SK-N-SH (cell line): Measurements from ENCODE around the gene NAPB. TPM values are rescaled to one million over a fixed set of nuclear protein-coding genes. Genes with fewer than 3 reads are reported as not detected.

Source experiments
- CTCF ChIA-PET: fragments of 300-600, 350-600 bp; formaldehyde crosslinking; extraction: SDS; loops from one replicate; lab custom pipeline; 2021; lab: Yijun Ruan, JAX
- POLR2A ChIA-PET: fragments of 350-600 bp; sonication (Branson Sonifier 250); formaldehyde crosslinking; extraction: SDS; loops from one replicate; lab custom pipeline; 2020; ENCODE audit warnings: antibody characterized with exemption, inconsistent platforms; lab: Yijun Ruan, JAX
- DNase-seq: peaks from one replicate; pipeline ENCODE4 v3.0.0; 2012
- H2AFZ ChIP-seq: fragments of 200-600 bp; sonication (generic); 2 replicates; pipeline ENCODE4 v1.8.1; 2016; ENCODE audit warnings: antibody characterized with exemption, mild to moderate bottlenecking, low read depth
- H3F3A ChIP-seq: fragments of 200-600 bp; sonication (generic); replicated peaks from 2 replicates; pipeline ENCODE3; 2016; ENCODE audit warnings: antibody characterized with exemption, mild to moderate bottlenecking; ENCODE audit not compliant: insufficient read depth
- H3K27ac ChIP-seq, 2 experiments: fragments of 200-500 bp in 1 of 2; fragments of 200-600 bp in 1 of 2; sonication (Bioruptor generic) in 1 of 2; sonication (generic), shearing (Covaris generic) in 1 of 2; 2 replicates each; pipeline versions ENCODE4 v1.5.1 to v1.6.1; 2014 to 2016; ENCODE audit warnings: low read depth in 2 of 2, inconsistent platforms in 1 of 2, low read length in 1 of 2, mild to moderate bottlenecking in 1 of 2, mixed read lengths in 1 of 2
- H3K27me3 ChIP-seq: fragments of 200-600 bp; sonication (generic), shearing (Covaris generic); 2 replicates; pipeline ENCODE4 v1.6.1; 2016; ENCODE audit warnings: mixed run types; ENCODE audit not compliant: insufficient read depth
- H3K36me3 ChIP-seq, 2 experiments: fragments of 200-500 bp in 1 of 2; fragments of 200-600 bp in 1 of 2; sonication (Bioruptor generic) in 1 of 2; sonication (generic) in 1 of 2; replicated peaks in 1 of 2; 2 replicates each; pipeline versions ENCODE3 to v1.5.1; 2014 to 2016; ENCODE audit warnings: low read length in 1 of 2, mild to moderate bottlenecking in 1 of 2; ENCODE audit not compliant: insufficient read depth in 2 of 2, control insufficient read depth in 1 of 2
- H3K4me1 ChIP-seq, 2 experiments: fragments of 200-500 bp in 1 of 2; fragments of 200-600 bp in 1 of 2; sonication (Bioruptor generic) in 1 of 2; sonication (generic), shearing (Covaris generic) in 1 of 2; 2 replicates each; pipeline versions ENCODE4 v1.5.1 to v1.6.1; 2014 to 2016; ENCODE audit warnings: low read depth in 1 of 2, low read length in 1 of 2, mixed run types in 1 of 2; ENCODE audit not compliant: insufficient read depth in 2 of 2, control insufficient read depth in 1 of 2
- H3K4me2 ChIP-seq: fragments of 200-600 bp; sonication (generic), shearing (Covaris generic); 2 replicates; pipeline ENCODE4 v1.6.1; 2017; ENCODE audit warnings: mixed run types
- H3K4me3 ChIP-seq, 2 experiments: fragments of 200-500 bp in 1 of 2; fragments of 200-600 bp in 1 of 2; sonication (Bioruptor generic) in 1 of 2; sonication (generic), shearing (Covaris generic) in 1 of 2; 2 replicates each; pipeline versions ENCODE4 v1.5.1 to v1.8.1; 2014 to 2016; ENCODE audit warnings: low read depth in 2 of 2, inconsistent platforms in 1 of 2, low read length in 1 of 2, mild to moderate bottlenecking in 1 of 2, mixed read lengths in 1 of 2, moderate library complexity in 1 of 2
- H3K79me2 ChIP-seq: fragments of 200-600 bp; sonication (generic); 2 replicates; pipeline ENCODE4 v1.8.1; 2017; ENCODE audit warnings: mild to moderate bottlenecking; ENCODE audit not compliant: insufficient read depth
- H3K9ac ChIP-seq: fragments of 200-600 bp; sonication (generic); 2 replicates; pipeline ENCODE4 v1.6.1; 2017; ENCODE audit warnings: mixed run types
- H3K9me2 ChIP-seq: fragments of 200-600 bp; sonication (generic); 2 replicates; pipeline ENCODE4 v1.6.1; 2017; ENCODE audit warnings: mixed run types
- H3K9me3 ChIP-seq: fragments of 200-600 bp; sonication (generic); 2 replicates; pipeline ENCODE4 v1.6.1; 2017; ENCODE audit warnings: mixed run types, mild to moderate bottlenecking, moderate library complexity
- H4K20me1 ChIP-seq: fragments of 200-600 bp; sonication (generic); 2 replicates; pipeline ENCODE4 v1.6.1; 2017; ENCODE audit warnings: mild to moderate bottlenecking, mixed run types; ENCODE audit not compliant: insufficient read depth
- CHD2 ChIP-seq: fragments of 150-350 bp; IDR thresholded peaks from 2 replicates; pipeline ENCODE4 v1.6.1; 2018; ENCODE audit warnings: low read length; ENCODE audit not compliant: partially characterized antibody
- CTCF ChIP-seq: fragments of 200-600 bp; sonication (generic); IDR thresholded peaks from 2 replicates; pipeline ENCODE4 v1.6.1; 2017; ENCODE audit warnings: antibody characterized with exemption, mild to moderate bottlenecking, moderate library complexity
- ELF1 ChIP-seq: IDR thresholded peaks from 2 replicates; pipeline ENCODE4 v1.4.0; 2012
- EP300 ChIP-seq, 2 experiments: IDR thresholded peaks; 2 replicates each; pipeline versions ENCODE4 v1.4.0 to v1.6.1; 2012; ENCODE audit warnings: borderline replicate concordance in 1 of 2, low read depth in 1 of 2, low read length in 1 of 2
- FOSL2 ChIP-seq: IDR thresholded peaks from 2 replicates; pipeline ENCODE4 v1.4.0; 2012; ENCODE audit warnings: low read depth, mild to moderate bottlenecking, moderate library complexity, borderline replicate concordance
- FOXM1 ChIP-seq: IDR thresholded peaks from 2 replicates; pipeline ENCODE4 v1.4.0; 2012; ENCODE audit warnings: low read depth, mild to moderate bottlenecking
- GATA2 ChIP-seq: sonication (generic); formaldehyde crosslinking; IDR thresholded peaks from 2 replicates; pipeline ENCODE4 v1.5.0; 2020; ENCODE audit warnings: mild to moderate bottlenecking, missing genetic modification reagents
- JUND ChIP-seq: IDR thresholded peaks from 2 replicates; pipeline ENCODE4 v1.4.0; 2012
- MEF2A ChIP-seq: IDR thresholded peaks from 2 replicates; pipeline ENCODE4 v1.4.0; 2012; ENCODE audit warnings: low read depth, borderline replicate concordance
- MXI1 ChIP-seq: IDR thresholded peaks from 2 replicates; pipeline ENCODE4 v1.6.1; 2012; ENCODE audit warnings: mild to moderate bottlenecking, low read depth, low read length, improper control_type of control experiment
- NFIC ChIP-seq: IDR thresholded peaks from 2 replicates; pipeline ENCODE4 v1.4.0; 2012; ENCODE audit warnings: borderline replicate concordance
- NRF1 ChIP-seq: IDR thresholded peaks from 2 replicates; pipeline ENCODE4 v1.6.1; 2012; ENCODE audit warnings: low read depth, mild to moderate bottlenecking, low read length
- POLR2AphosphoS5 ChIP-seq: IDR thresholded peaks from 2 replicates; pipeline ENCODE4 v1.6.1; 2012; ENCODE audit warnings: low read depth, low read length
- RAD21 ChIP-seq: IDR thresholded peaks from 2 replicates; pipeline ENCODE4 v1.6.1; 2012; ENCODE audit warnings: mild to moderate bottlenecking, low read length
- RXRA ChIP-seq: IDR thresholded peaks from 2 replicates; pipeline ENCODE4 v1.4.0; 2012; ENCODE audit warnings: low read depth, mild to moderate bottlenecking, borderline replicate concordance
- SIN3A ChIP-seq: IDR thresholded peaks from 2 replicates; pipeline ENCODE4 v1.6.1; 2012; ENCODE audit warnings: low read depth, mild to moderate bottlenecking, low read length, moderate library complexity, borderline replicate concordance
- SMC3 ChIP-seq: IDR thresholded peaks from 2 replicates; pipeline ENCODE4 v1.6.1; 2012; ENCODE audit warnings: low read depth, low read length, improper control_type of control experiment
- TEAD4 ChIP-seq: IDR thresholded peaks from 2 replicates; pipeline ENCODE4 v1.4.0; 2012; ENCODE audit warnings: mild to moderate bottlenecking, borderline replicate concordance; ENCODE audit not compliant: insufficient read depth
- USF1 ChIP-seq: IDR thresholded peaks from 2 replicates; pipeline ENCODE4 v1.4.0; 2012; ENCODE audit warnings: low read depth, borderline replicate concordance
- YY1 ChIP-seq: IDR thresholded peaks from 2 replicates; pipeline ENCODE4 v1.4.0; 2012; ENCODE audit warnings: low read depth, mild to moderate bottlenecking
- WGBS: methylation state at CpG from one replicate; pipeline ENCODE4 v1.1.6; 2017; ENCODE audit warnings: low lambda C conversion rate; 5-methylcytosine and 5-hydroxymethylcytosine counted together
- polyA plus RNA-seq, 3 experiments: library from polyadenylated mRNA; depleted of rRNA; stranded (reverse); fragments of >200 nt; gene quantifications; 2 replicates each; pipeline ENCODE4 v1.2.3, GENCODE V29; 2012
- TF ChIP-seq, protein P1 (sequence below): IDR thresholded peaks from 2 replicates; pipeline ENCODE4 v1.4.0; 2012; ENCODE audit warnings: low read depth
- TF ChIP-seq, protein P2 (sequence below): IDR thresholded peaks from 2 replicates; pipeline ENCODE4 v1.4.0; 2012; ENCODE audit warnings: low read depth, borderline replicate concordance
- TF ChIP-seq, protein P3 (sequence below): IDR thresholded peaks from 2 replicates; pipeline ENCODE4; 2012

Gene NAPB
- polyA plus RNA-seq, 1 of the 3 experiments (the other 2 are of a cell fraction), result 3.0 TPM

GRCh38 chr20:23357767-23358562, 63.3 kb downstream of the NAPB start (continued):
- TF ChIP-seq, protein P1, sequence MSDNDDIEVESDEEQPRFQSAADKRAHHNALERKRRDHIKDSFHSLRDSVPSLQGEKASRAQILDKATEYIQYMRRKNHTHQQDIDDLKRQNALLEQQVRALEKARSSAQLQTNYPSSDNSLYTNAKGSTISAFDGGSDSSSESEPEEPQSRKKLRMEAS, result peak; percentile 67
- TF ChIP-seq CTCF (peak; percentile 13; the same call in 1 of the 2 replicates), MXI1 (peak; percentile 89), FOSL2 (no peak), FOXM1 (no peak), USF1 (peak; percentile 93), ELF1 (0 out of 2 replicates have a peak, but pooled peaks have one; percentile 33), RAD21 (no peak), JUND (no peak), NFIC (peak; percentile 48)
- TF ChIP-seq, all 33 proteins: peak for 14

DNA sequence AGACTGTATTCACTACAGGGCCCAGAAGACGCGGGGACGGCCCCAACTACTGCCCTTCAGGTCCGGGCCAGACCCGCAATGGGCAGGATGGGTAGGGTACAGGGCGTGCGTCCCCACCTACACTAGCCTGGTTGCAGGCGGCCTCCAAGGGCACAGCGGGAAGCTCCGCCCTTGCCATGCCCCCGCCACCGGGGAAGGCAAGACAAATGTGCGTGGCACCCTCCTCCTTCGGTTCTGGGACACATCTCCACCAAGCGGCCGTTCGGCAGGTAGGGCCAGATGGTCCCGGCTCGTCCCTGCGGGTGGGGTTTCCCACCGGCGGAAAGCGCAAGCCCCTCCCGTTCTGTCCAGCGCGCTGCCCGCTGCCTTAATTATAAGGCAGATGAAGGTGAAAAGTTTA, 65.1 kb downstream of the NAPB start:
- Histone ChIP-seq H4K20me1 (peaks cover 17% of the 10 kb centered on the region), H3K9ac (no peak overlapping the region), H3K9me3 (no peaks in the 10 kb centered on the region), H2AFZ (no peak overlapping the region), H3K9me2 (no peaks in the 10 kb centered on the region), H3K4me3 (no peak overlapping the region), H3F3A (peaks cover 15% of the 10 kb centered on the region), H3K36me3 (peaks cover 21 to 28% of the 10 kb centered on the region in 2 experiments), H3K4me2 (no peak overlapping the region), H3K27ac (no peak overlapping the region), H3K27me3 (no peaks in the 10 kb centered on the region), H3K79me2 (peaks cover 48% of the 10 kb centered on the region), H3K4me1 (peaks cover 6 to 23% of the 10 kb centered on the region in 2 experiments; a peak in 3 of 4 replicates)
- ChIA-PET CTCF (no interaction called here), POLR2A (no interaction called here)
- no peak for TF ChIP-seq POLR2AphosphoS5
- no peak for TF ChIP-seq NRF1
- no peak for TF ChIP-seq FOXM1
- TF ChIP-seq, protein P2, sequence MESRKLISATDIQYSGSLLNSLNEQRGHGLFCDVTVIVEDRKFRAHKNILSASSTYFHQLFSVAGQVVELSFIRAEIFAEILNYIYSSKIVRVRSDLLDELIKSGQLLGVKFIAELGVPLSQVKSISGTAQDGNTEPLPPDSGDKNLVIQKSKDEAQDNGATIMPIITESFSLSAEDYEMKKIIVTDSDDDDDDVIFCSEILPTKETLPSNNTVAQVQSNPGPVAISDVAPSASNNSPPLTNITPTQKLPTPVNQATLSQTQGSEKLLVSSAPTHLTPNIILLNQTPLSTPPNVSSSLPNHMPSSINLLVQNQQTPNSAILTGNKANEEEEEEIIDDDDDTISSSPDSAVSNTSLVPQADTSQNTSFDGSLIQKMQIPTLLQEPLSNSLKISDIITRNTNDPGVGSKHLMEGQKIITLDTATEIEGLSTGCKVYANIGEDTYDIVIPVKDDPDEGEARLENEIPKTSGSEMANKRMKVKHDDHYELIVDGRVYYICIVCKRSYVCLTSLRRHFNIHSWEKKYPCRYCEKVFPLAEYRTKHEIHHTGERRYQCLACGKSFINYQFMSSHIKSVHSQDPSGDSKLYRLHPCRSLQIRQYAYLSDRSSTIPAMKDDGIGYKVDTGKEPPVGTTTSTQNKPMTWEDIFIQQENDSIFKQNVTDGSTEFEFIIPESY, result no peak
- no peak for TF ChIP-seq MXI1
- TF ChIP-seq TEAD4, result no peak
- no peak for TF ChIP-seq YY1
- no peak for TF ChIP-seq EP300 (IDR thresholded peaks at IDR 0.05; ENCODE audit: borderline replicate concordance in 1 of 2, low read depth in 1 of 2, low read length in 1 of 2)
- no peak for TF ChIP-seq MEF2A
- no peak for TF ChIP-seq RAD21
- no peak for TF ChIP-seq SMC3
- TF ChIP-seq CHD2, result no peak
- no peak for TF ChIP-seq GATA2 (CRISPR knock-in tag)
- TF ChIP-seq, protein P1, result no peak
- no peak for TF ChIP-seq SIN3A
- TF ChIP-seq RXRA, result no peak
- TF ChIP-seq, protein P3, sequence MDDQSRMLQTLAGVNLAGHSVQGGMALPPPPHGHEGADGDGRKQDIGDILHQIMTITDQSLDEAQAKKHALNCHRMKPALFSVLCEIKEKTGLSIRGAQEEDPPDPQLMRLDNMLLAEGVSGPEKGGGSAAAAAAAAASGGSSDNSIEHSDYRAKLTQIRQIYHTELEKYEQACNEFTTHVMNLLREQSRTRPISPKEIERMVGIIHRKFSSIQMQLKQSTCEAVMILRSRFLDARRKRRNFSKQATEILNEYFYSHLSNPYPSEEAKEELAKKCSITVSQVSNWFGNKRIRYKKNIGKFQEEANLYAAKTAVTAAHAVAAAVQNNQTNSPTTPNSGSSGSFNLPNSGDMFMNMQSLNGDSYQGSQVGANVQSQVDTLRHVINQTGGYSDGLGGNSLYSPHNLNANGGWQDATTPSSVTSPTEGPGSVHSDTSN, result no peak
- WGBS, result 94% methylated on average over 15 of the region's 27 CpGs
- no peak for DNase-seq
